GM23338 (cell line): Measurements from ENCODE around the gene SLC37A1.

Source experiments
- CTCF ChIP-seq, 2 experiments: fragments of 200-600 bp in 1 of 2; sonication (generic) in 1 of 2; conservative IDR thresholded peaks; 2 replicates each; pipeline versions ENCODE4 v1.5.1 to v1.6.1; 2016 to 2017; ENCODE audit warnings: antibody characterized with exemption in 2 of 2, low read depth in 2 of 2, mild to moderate bottlenecking in 2 of 2, moderate library complexity in 1 of 2
- EZH2 ChIP-seq: fragments of 200-600 bp; sonication (generic); IDR thresholded peaks from one replicate; pipeline ENCODE4 v1.8.0; 2017; ENCODE audit warnings: antibody characterized with exemption, mild to moderate bottlenecking, low read depth; ENCODE audit not compliant: unreplicated experiment
- POLR2AphosphoS5 ChIP-seq: IDR thresholded peaks from 2 replicates; pipeline ENCODE4 v1.6.1; 2016; ENCODE audit warnings: antibody characterized with exemption, low read depth

- TF ChIP-seq POLR2AphosphoS5: no peak
- TF ChIP-seq CTCF (conservative IDR thresholded peaks at IDR 0.05; ENCODE audit: low read depth in 2 of 2): no peak
- no peak for TF ChIP-seq EZH2
Observed at GRCh38 chr21:42547001-42547905, 33.6 kb downstream of the SLC37A1 start.
